Fibroblast of mammary gland (primary cell): Measurements from ENCODE around the gene KRT23.

ENCODE experiments used
- DNase-seq: peaks from one replicate; pipeline ENCODE4 v3.0.0-alpha.2; 2010; ENCODE audit warnings: low read depth
- H3K4me3 ChIP-seq: 2 replicates; pipeline ENCODE4 v1.5.1; 2011; ENCODE audit warnings: low read depth, mild to moderate bottlenecking, low read length, moderate library complexity; ENCODE audit not compliant: control insufficient read depth
- CTCF ChIP-seq: conservative IDR thresholded peaks from 2 replicates; pipeline ENCODE4 v1.5.1; 2011; ENCODE audit warnings: low read depth, low read length, inconsistent platforms; ENCODE audit not compliant: control insufficient read depth, insufficient read depth

The KRT23 gene

GRCh38 chr17:40942553-40942952 lies 5.1 kb upstream of the KRT23 start:
- no peak overlapping the region for H3K4me3 ChIP-seq
- no peak for TF ChIP-seq CTCF
- DNase-seq = no peak

- TF ChIP-seq CTCF = no peak
- no peak for DNase-seq
- H3K4me3 ChIP-seq = no peak overlapping the region
These were observed 2.8 kb upstream of the KRT23 start for GRCh38 chr17:40940266-40940665.

- DNase-seq = peak; percentile 67
- no peak for TF ChIP-seq CTCF
- no peak overlapping the region for H3K4me3 ChIP-seq
These were observed 1.5 kb upstream of the KRT23 start for GRCh38 chr17:40938981-40939380.

GRCh38 chr17:40936976-40937375 lies 470 bp downstream of the KRT23 start:
- no peak for TF ChIP-seq CTCF
- H3K4me3 ChIP-seq = no peak overlapping the region
- no peak for DNase-seq

- no peak for TF ChIP-seq CTCF
- no peak for DNase-seq
- H3K4me3 ChIP-seq = no peak overlapping the region
These were observed 942 bp downstream of the KRT23 start for GRCh38 chr17:40936437-40936971.

- no peak for DNase-seq
- TF ChIP-seq CTCF = no peak
- H3K4me3 ChIP-seq = no peak overlapping the region
These were observed 1.8 kb downstream of the KRT23 start for GRCh38 chr17:40935624-40936023.

GRCh38 chr17:40932608-40933007 lies 4.8 kb downstream of the KRT23 start:
- no peak overlapping the region for H3K4me3 ChIP-seq
- no peak for DNase-seq
- TF ChIP-seq CTCF = no peak
